PC-9 (cell line): ENCODE measurements around the gene LAGE3.

Experiments used
- EZH2 ChIP-seq: fragments of 200-600 bp; sonication (generic); IDR thresholded peaks from 2 replicates; pipeline ENCODE4 v1.8.0; 2017; ENCODE audit warnings: antibody characterized with exemption, low read depth
- TF ChIP-seq, protein P1 (sequence below): fragments of 200-600 bp; sonication (generic); conservative IDR thresholded peaks from 2 replicates; pipeline ENCODE4 v1.6.1; 2017; ENCODE audit warnings: mixed run types, antibody characterized with exemption, mild to moderate bottlenecking, moderate library complexity

DNA sequence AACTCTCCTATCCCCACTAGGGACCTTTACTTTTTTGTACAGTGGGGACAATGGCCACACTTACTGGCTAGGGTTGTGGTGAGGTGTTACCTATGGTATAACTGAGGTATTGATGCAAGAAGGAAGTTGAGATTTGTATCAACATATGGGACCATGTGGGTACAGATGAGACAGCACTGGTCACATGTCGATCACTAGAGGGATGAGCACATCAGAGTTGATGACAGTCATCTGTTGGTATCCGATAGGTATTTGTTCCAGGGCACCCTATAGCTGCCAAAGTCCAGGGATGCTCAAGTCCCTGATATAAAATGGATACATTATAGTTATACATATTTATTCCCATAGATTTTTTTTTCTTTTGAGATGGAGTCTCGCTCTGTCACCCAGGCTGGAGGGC is 23.9 kb upstream of the LAGE3 start:
- TF ChIP-seq, protein P1, sequence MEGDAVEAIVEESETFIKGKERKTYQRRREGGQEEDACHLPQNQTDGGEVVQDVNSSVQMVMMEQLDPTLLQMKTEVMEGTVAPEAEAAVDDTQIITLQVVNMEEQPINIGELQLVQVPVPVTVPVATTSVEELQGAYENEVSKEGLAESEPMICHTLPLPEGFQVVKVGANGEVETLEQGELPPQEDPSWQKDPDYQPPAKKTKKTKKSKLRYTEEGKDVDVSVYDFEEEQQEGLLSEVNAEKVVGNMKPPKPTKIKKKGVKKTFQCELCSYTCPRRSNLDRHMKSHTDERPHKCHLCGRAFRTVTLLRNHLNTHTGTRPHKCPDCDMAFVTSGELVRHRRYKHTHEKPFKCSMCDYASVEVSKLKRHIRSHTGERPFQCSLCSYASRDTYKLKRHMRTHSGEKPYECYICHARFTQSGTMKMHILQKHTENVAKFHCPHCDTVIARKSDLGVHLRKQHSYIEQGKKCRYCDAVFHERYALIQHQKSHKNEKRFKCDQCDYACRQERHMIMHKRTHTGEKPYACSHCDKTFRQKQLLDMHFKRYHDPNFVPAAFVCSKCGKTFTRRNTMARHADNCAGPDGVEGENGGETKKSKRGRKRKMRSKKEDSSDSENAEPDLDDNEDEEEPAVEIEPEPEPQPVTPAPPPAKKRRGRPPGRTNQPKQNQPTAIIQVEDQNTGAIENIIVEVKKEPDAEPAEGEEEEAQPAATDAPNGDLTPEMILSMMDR, result no peak
- TF ChIP-seq EZH2, result no peak
